Esophagus squamous epithelium (tissue), 4 donors: ENCODE results near the gene PCDHGB2.

Experiments
- POLR2A ChIP-seq, 4 donors: fragments of 450-650 bp; IDR thresholded peaks; one replicate each; pipeline ENCODE4 v1.6.1; 2017; ENCODE audit warnings: antibody characterized with exemption in 4 of 4, mild to moderate bottlenecking in 4 of 4, moderate library complexity in 3 of 4
- TF ChIP-seq, protein P1 (sequence below), 6 experiments: fragments of 450-650 bp in 4 of 6; fragments of 200-600 bp in 2 of 6; sonication (generic) in 2 of 6; IDR thresholded peaks; one replicate each; pipeline ENCODE4 v1.5.1; 2016 to 2019; ENCODE audit warnings: antibody characterized with exemption in 6 of 6, mild to moderate bottlenecking in 4 of 6, moderate library complexity in 4 of 6

DNA sequence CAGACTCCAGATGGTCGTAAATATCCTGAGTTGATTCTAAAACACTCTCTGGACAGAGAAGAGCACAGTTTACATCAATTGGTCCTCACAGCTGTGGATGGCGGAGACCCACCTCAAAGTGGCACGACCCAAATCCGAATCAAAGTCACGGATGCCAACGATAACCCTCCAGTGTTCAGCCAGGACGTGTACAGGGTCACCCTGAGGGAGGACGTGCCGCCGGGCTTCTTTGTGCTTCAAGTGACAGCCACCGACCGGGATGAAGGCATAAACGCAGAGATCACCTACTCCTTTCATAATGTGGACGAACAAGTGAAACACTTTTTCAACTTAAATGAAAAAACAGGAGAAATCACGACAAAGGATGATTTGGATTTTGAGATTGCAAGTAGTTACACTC is 891 bp downstream of the PCDHGB2 start:
- TF ChIP-seq, protein P1, sequence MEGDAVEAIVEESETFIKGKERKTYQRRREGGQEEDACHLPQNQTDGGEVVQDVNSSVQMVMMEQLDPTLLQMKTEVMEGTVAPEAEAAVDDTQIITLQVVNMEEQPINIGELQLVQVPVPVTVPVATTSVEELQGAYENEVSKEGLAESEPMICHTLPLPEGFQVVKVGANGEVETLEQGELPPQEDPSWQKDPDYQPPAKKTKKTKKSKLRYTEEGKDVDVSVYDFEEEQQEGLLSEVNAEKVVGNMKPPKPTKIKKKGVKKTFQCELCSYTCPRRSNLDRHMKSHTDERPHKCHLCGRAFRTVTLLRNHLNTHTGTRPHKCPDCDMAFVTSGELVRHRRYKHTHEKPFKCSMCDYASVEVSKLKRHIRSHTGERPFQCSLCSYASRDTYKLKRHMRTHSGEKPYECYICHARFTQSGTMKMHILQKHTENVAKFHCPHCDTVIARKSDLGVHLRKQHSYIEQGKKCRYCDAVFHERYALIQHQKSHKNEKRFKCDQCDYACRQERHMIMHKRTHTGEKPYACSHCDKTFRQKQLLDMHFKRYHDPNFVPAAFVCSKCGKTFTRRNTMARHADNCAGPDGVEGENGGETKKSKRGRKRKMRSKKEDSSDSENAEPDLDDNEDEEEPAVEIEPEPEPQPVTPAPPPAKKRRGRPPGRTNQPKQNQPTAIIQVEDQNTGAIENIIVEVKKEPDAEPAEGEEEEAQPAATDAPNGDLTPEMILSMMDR (IDR thresholded peaks at IDR 0.05): no peak
- no peak for TF ChIP-seq POLR2A (IDR thresholded peaks at IDR 0.05)
